A673 (cell line): ENCODE measurements around the gene CSPG5.

ENCODE experiments used
- EZH2 ChIP-seq: fragments of 200-600 bp; sonication (generic); IDR thresholded peaks from 2 replicates; pipeline ENCODE4 v1.6.1; 2017; ENCODE audit warnings: borderline replicate concordance, low read depth, mild to moderate bottlenecking, mixed read lengths, antibody characterized with exemption, low read length; ENCODE audit not compliant: poor library complexity, severe bottlenecking
- TF ChIP-seq, protein P1 (sequence below): fragments of 300-800, 200-600 bp; sonication (generic); conservative IDR thresholded peaks from 2 replicates; pipeline ENCODE4 v1.5.1; 2017; ENCODE audit warnings: low read depth, mild to moderate bottlenecking, antibody characterized with exemption, low read length, moderate library complexity, mixed read lengths

DNA sequence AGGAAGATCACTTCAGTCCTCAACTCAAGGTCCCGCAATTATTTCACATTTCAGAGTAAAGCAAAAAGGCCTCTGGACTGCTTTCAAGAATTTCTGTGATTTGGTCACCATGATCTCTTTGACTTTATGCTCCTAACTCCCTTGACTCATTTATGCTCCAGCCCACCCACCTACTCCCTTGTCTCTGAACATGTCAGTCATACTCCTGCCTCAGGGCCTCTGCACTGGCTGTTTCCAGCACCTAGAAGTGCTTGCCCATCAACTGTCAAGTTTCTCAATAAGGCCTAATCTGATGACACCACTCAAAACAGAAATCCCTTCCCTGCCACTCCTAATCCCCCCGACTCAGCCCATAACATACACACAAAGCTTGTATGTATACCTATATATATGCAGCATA, 36.1 kb upstream of the CSPG5 start:
- TF ChIP-seq, protein P1, sequence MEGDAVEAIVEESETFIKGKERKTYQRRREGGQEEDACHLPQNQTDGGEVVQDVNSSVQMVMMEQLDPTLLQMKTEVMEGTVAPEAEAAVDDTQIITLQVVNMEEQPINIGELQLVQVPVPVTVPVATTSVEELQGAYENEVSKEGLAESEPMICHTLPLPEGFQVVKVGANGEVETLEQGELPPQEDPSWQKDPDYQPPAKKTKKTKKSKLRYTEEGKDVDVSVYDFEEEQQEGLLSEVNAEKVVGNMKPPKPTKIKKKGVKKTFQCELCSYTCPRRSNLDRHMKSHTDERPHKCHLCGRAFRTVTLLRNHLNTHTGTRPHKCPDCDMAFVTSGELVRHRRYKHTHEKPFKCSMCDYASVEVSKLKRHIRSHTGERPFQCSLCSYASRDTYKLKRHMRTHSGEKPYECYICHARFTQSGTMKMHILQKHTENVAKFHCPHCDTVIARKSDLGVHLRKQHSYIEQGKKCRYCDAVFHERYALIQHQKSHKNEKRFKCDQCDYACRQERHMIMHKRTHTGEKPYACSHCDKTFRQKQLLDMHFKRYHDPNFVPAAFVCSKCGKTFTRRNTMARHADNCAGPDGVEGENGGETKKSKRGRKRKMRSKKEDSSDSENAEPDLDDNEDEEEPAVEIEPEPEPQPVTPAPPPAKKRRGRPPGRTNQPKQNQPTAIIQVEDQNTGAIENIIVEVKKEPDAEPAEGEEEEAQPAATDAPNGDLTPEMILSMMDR = no peak
- TF ChIP-seq EZH2 = no peak
